MM.1S (cell line): Measurements from ENCODE around the gene FGFBP3.
"Not testable (repeated sequence)": the region's sequence is repeated elsewhere in the genome, so short reads cannot be mapped to it uniquely, and the experiment has no call there.

Source experiments
- DNase-seq: peaks from one replicate; pipeline ENCODE4 v3.0.0-alpha.2; 2015
- H2AFZ ChIP-seq: fragments of 300-600 bp; sonication (generic); 2 replicates; pipeline ENCODE4 v1.6.0; 2016; ENCODE audit warnings: antibody characterized with exemption, low read length
- H3F3A ChIP-seq: fragments of 300-600 bp; sonication (generic); 2 replicates; pipeline ENCODE4 v1.6.1; 2016; ENCODE audit warnings: mild to moderate bottlenecking, antibody characterized with exemption, low read length, moderate library complexity, mixed read lengths; ENCODE audit not compliant: insufficient read depth
- H3K27ac ChIP-seq: fragments of 300-600 bp; sonication (generic); 2 replicates; pipeline ENCODE4 v1.5.1; 2016; ENCODE audit warnings: mild to moderate bottlenecking, low read length
- H3K27me3 ChIP-seq: fragments of 300-600 bp; sonication (generic); replicated peaks from 2 replicates; pipeline ENCODE4 v1.6.0; 2016; ENCODE audit warnings: low read length; ENCODE audit not compliant: insufficient read depth
- H3K36me3 ChIP-seq: fragments of 300-600 bp; sonication (generic); replicated peaks from 2 replicates; pipeline ENCODE4 v1.6.1; 2016; ENCODE audit warnings: mild to moderate bottlenecking, low read length, mixed read lengths; ENCODE audit not compliant: insufficient read depth
- H3K4me1 ChIP-seq: fragments of 300-600 bp; sonication (generic); 2 replicates; pipeline ENCODE4 v1.6.1; 2016; ENCODE audit warnings: low read length, mixed read lengths
- H3K4me2 ChIP-seq: fragments of 300-600 bp; sonication (generic); 2 replicates; pipeline ENCODE4 v1.6.0; 2016; ENCODE audit warnings: low read depth, low read length
- H3K4me3 ChIP-seq: fragments of 300-600 bp; sonication (generic); 2 replicates; pipeline ENCODE4 v1.5.1; 2016; ENCODE audit warnings: low read length, mixed read lengths
- H3K79me2 ChIP-seq: fragments of 300-600 bp; sonication (generic); 2 replicates; pipeline ENCODE4 v1.6.1; 2016; ENCODE audit warnings: mixed run types, low read length, mixed read lengths
- H3K9ac ChIP-seq: fragments of 300-600 bp; sonication (generic); 2 replicates; pipeline ENCODE4 v1.6.1; 2016; ENCODE audit warnings: low read length, mixed read lengths
- H3K9me2 ChIP-seq: fragments of 300-600 bp; sonication (generic); replicated peaks from 2 replicates; pipeline ENCODE4 v1.6.1; 2016; ENCODE audit warnings: mild to moderate bottlenecking, low read length, mixed read lengths; ENCODE audit not compliant: insufficient read depth
- H3K9me3 ChIP-seq: fragments of 300-600 bp; sonication (generic); replicated peaks from 2 replicates; pipeline ENCODE4 v1.6.1; 2016; ENCODE audit warnings: mild to moderate bottlenecking, low read length, mixed read lengths; ENCODE audit not compliant: insufficient read depth
- H4K20me1 ChIP-seq: fragments of 300-600 bp; sonication (generic); 2 replicates; pipeline ENCODE4 v1.6.1; 2016; ENCODE audit warnings: mild to moderate bottlenecking, low read length, moderate library complexity, mixed read lengths; ENCODE audit not compliant: insufficient read depth
- CTCF ChIP-seq: fragments of 300-600 bp; sonication (generic); IDR thresholded peaks from 2 replicates; pipeline ENCODE4 v1.5.1; 2016; ENCODE audit warnings: antibody characterized with exemption, low read length, mixed read lengths
- EZH2 ChIP-seq: fragments of 300-600 bp; sonication (generic); optimal IDR thresholded peaks from 2 replicates; pipeline ENCODE3; 2017; ENCODE audit warnings: low read depth, mild to moderate bottlenecking, antibody characterized with exemption, low read length, mixed read lengths
- EZH2phosphoT487 ChIP-seq: fragments of 300-600 bp; sonication (generic); IDR thresholded peaks from 2 replicates; pipeline ENCODE4 v1.6.1; 2018; ENCODE audit warnings: antibody characterized with exemption, low read length

Gene FGFBP3

GRCh38 chr10:91901784-91902677 is 7.3 kb downstream of the FGFBP3 start:
- Histone ChIP-seq H3F3A (no peaks in the 10 kb centered on the region), H3K4me3 (no peak overlapping the region), H3K9me2 (no peaks in the 10 kb centered on the region), H3K4me1 (no peaks in the 10 kb centered on the region), H3K27ac (no peak overlapping the region), H3K79me2 (no peaks in the 10 kb centered on the region), H3K4me2 (no peak overlapping the region), H3K9ac (no peak overlapping the region), H3K36me3 (no peaks in the 10 kb centered on the region), H3K27me3 (no peaks in the 10 kb centered on the region), H2AFZ (no peak overlapping the region), H3K9me3 (no peaks in the 10 kb centered on the region), H4K20me1 (no peaks in the 10 kb centered on the region)
- DNase-seq = no peak
- TF ChIP-seq EZH2 (no peak), CTCF (no peak), EZH2phosphoT487 (no peak)

- Histone ChIP-seq H3K4me2 (no peak overlapping the region), H3F3A (no peaks in the 10 kb centered on the region), H3K36me3 (no peaks in the 10 kb centered on the region), H4K20me1 (no peaks in the 10 kb centered on the region), H3K9ac (no peak overlapping the region), H3K9me3 (no peaks in the 10 kb centered on the region), H3K79me2 (no peaks in the 10 kb centered on the region), H3K27ac (no peak overlapping the region), H3K4me3 (no peak overlapping the region), H2AFZ (no peak overlapping the region), H3K4me1 (no peaks in the 10 kb centered on the region), H3K27me3 (peaks cover 4% of the 10 kb centered on the region; the same call in 1 of the 2 replicates), H3K9me2 (no peaks in the 10 kb centered on the region)
- TF ChIP-seq EZH2 (no peak), EZH2phosphoT487 (no peak), CTCF (no peak)
- DNase-seq = no peak
Measured at GRCh38 chr10:91897421-91897820, 11.9 kb downstream of the FGFBP3 start.

- no peak overlapping the region for H2AFZ ChIP-seq
- H3K27me3 ChIP-seq = peaks cover 4% of the 10 kb centered on the region; the same call in 1 of the 2 replicates
- H3F3A ChIP-seq = no peaks in the 10 kb centered on the region
- TF ChIP-seq EZH2 (no peak), EZH2phosphoT487 (no peak), CTCF (no peak)
- no peaks in the 10 kb centered on the region for H3K9me2 ChIP-seq
- no peaks in the 10 kb centered on the region for H3K9me3 ChIP-seq
- no peak overlapping the region for H3K27ac ChIP-seq
- no peaks in the 10 kb centered on the region for H3K79me2 ChIP-seq
- DNase-seq = no peak
- H4K20me1 ChIP-seq = no peaks in the 10 kb centered on the region
- no peak overlapping the region for H3K4me2 ChIP-seq
- no peak overlapping the region for H3K9ac ChIP-seq
- H3K4me3 ChIP-seq = no peak overlapping the region
- no peaks in the 10 kb centered on the region for H3K36me3 ChIP-seq
- no peaks in the 10 kb centered on the region for H3K4me1 ChIP-seq
Measured at GRCh38 chr10:91896212-91896756, 13.0 kb downstream of the FGFBP3 start.

- not testable (repeated sequence) for H3K9me2 ChIP-seq, H3K9ac ChIP-seq, H2AFZ ChIP-seq, H3K4me3 ChIP-seq, H3K27ac ChIP-seq, H3K36me3 ChIP-seq, H3K4me1 ChIP-seq, H3K27me3 ChIP-seq, H3F3A ChIP-seq, H3K9me3 ChIP-seq, H3K79me2 ChIP-seq, H4K20me1 ChIP-seq, H3K4me2 ChIP-seq
- DNase-seq = peak; percentile 71
Measured at GRCh38 chr10:91894261-91894685, 15.0 kb downstream of the FGFBP3 start.
